Neural cell (in vitro differentiated cells): ENCODE data around the gene MAP7D1. TPM values are rescaled to one million over a fixed set of nuclear protein-coding genes. Genes with fewer than 3 reads are reported as not detected.
A peak's percentile ranks its signal among the peaks of the same experiment; 100 is the strongest.
"Not testable (repeated sequence)": the region's sequence is repeated elsewhere in the genome, so short reads cannot be mapped to it uniquely, and the experiment has no call there.

Experiments
- H2AFZ ChIP-seq: fragments of 200-600, 300-800 bp; sonication (generic), shearing (Covaris generic); 2 replicates; pipeline ENCODE4 v1.6.0; 2014; ENCODE audit warnings: low read depth, mild to moderate bottlenecking, antibody characterized with exemption, low read length, moderate library complexity
- H3F3A ChIP-seq: fragments of 200-600 bp; shearing (Covaris generic); 2 replicates; pipeline ENCODE4 v1.6.1; 2016; ENCODE audit warnings: mild to moderate bottlenecking, moderate library complexity, mixed read lengths, antibody characterized with exemption, low read length; ENCODE audit not compliant: insufficient read depth, poor library complexity, severe bottlenecking
- H3K27ac ChIP-seq: fragments of 200-600, 300-800 bp; sonication (generic), shearing (Covaris generic); 2 replicates; pipeline ENCODE4 v1.5.1; 2014; ENCODE audit warnings: mild to moderate bottlenecking, low read length, moderate library complexity
- H3K27me3 ChIP-seq: fragments of 300-800, 200-600 bp; sonication (generic), shearing (Covaris generic); 2 replicates; pipeline ENCODE4 v1.6.0; 2014; ENCODE audit warnings: mild to moderate bottlenecking, low read depth, low read length, moderate library complexity; ENCODE audit not compliant: insufficient read depth
- H3K36me3 ChIP-seq: fragments of 300-800, 200-600 bp; sonication (generic), shearing (Covaris generic); 2 replicates; pipeline ENCODE4 v1.5.1; 2014; ENCODE audit warnings: mild to moderate bottlenecking, antibody characterized with exemption, low read length, moderate library complexity; ENCODE audit not compliant: insufficient read depth
- H3K4me2 ChIP-seq: fragments of 300-800, 200-600 bp; sonication (generic), shearing (Covaris generic); 2 replicates; pipeline ENCODE4 v1.6.0; 2014; ENCODE audit warnings: mild to moderate bottlenecking, low read length
- H3K4me3 ChIP-seq: fragments of 300-800, 200-600 bp; sonication (generic), shearing (Covaris generic); 2 replicates; pipeline ENCODE4 v1.5.1; 2014; ENCODE audit warnings: mild to moderate bottlenecking, low read length, moderate library complexity
- H3K79me2 ChIP-seq: fragments of 200-600 bp; shearing (Covaris generic); replicated peaks from 2 replicates; pipeline ENCODE4 v1.6.0; 2014; ENCODE audit warnings: mild to moderate bottlenecking, low read length, moderate library complexity; ENCODE audit not compliant: insufficient read depth
- H3K9ac ChIP-seq: fragments of 300-800, 200-600 bp; sonication (generic), shearing (Covaris generic); 2 replicates; pipeline ENCODE4 v1.6.1; 2016; ENCODE audit warnings: mild to moderate bottlenecking, low read length, mixed read lengths
- H3K9me2 ChIP-seq: fragments of 200-600 bp; shearing (Covaris generic); 2 replicates; pipeline ENCODE4 v1.6.1; 2016; ENCODE audit warnings: mild to moderate bottlenecking, low read length, mixed read lengths; ENCODE audit not compliant: insufficient read depth
- H3K9me3 ChIP-seq: fragments of 200-600, 300-800 bp; sonication (generic), shearing (Covaris generic); 2 replicates; pipeline ENCODE4 v1.6.1; 2016; ENCODE audit warnings: mild to moderate bottlenecking, mixed run types, low read length, moderate library complexity, mixed read lengths
- H4K20me1 ChIP-seq: fragments of 200-600 bp; shearing (Covaris generic); 2 replicates; pipeline ENCODE4 v1.6.1; 2016; ENCODE audit warnings: mild to moderate bottlenecking, mixed run types; ENCODE audit not compliant: insufficient read depth
- EP300 ChIP-seq: fragments of 450-650 bp; conservative IDR thresholded peaks from 2 replicates; pipeline ENCODE4 v1.6.1; 2014; ENCODE audit warnings: antibody characterized with exemption, mild to moderate bottlenecking, moderate library complexity; ENCODE audit not compliant: poor library complexity, severe bottlenecking
- EZH2 ChIP-seq: fragments of 200-600, 300-800 bp; shearing (Covaris generic), sonication (generic); IDR thresholded peaks from 2 replicates; pipeline ENCODE4 v1.6.1; 2014; ENCODE audit warnings: antibody characterized with exemption, low read length, borderline replicate concordance, mild to moderate bottlenecking; ENCODE audit not compliant: insufficient read depth, poor library complexity, severe bottlenecking
- MXI1 ChIP-seq: fragments of 450-650 bp; conservative IDR thresholded peaks from 2 replicates; pipeline ENCODE4 v1.6.1; 2014; ENCODE audit warnings: antibody characterized with exemption, mild to moderate bottlenecking; ENCODE audit not compliant: poor library complexity, severe bottlenecking
- SMC3 ChIP-seq: fragments of 450-650 bp; conservative IDR thresholded peaks from 2 replicates; pipeline ENCODE4 v1.6.1; 2014; ENCODE audit warnings: antibody characterized with exemption, mild to moderate bottlenecking, moderate library complexity; ENCODE audit not compliant: poor library complexity
- TAF1 ChIP-seq: IDR thresholded peaks from 2 replicates; pipeline ENCODE4 v1.6.1; 2012; ENCODE audit warnings: low read depth
- polyA plus RNA-seq: library from polyadenylated mRNA; depleted of rRNA; stranded (reverse); fragments of >200 nt; gene quantifications from 2 replicates; pipeline ENCODE4 v1.2.3, GENCODE V29; 2014
- small RNA-seq, 3 experiments: library from RNA; depleted of rRNA; stranded (forward); fragments of <200 nt; gene quantifications; one replicate each; pipeline ENCODE3, GENCODE V24; 2012
- TF ChIP-seq, protein P1 (sequence below): fragments of 450-650 bp; IDR thresholded peaks from 2 replicates; pipeline ENCODE4 v1.5.1; 2014; ENCODE audit warnings: antibody characterized with exemption, mild to moderate bottlenecking, moderate library complexity; ENCODE audit not compliant: poor library complexity, severe bottlenecking

The MAP7D1 gene
- polyA plus RNA-seq, 1 donor from 2014 or later = 142 TPM

DNA sequence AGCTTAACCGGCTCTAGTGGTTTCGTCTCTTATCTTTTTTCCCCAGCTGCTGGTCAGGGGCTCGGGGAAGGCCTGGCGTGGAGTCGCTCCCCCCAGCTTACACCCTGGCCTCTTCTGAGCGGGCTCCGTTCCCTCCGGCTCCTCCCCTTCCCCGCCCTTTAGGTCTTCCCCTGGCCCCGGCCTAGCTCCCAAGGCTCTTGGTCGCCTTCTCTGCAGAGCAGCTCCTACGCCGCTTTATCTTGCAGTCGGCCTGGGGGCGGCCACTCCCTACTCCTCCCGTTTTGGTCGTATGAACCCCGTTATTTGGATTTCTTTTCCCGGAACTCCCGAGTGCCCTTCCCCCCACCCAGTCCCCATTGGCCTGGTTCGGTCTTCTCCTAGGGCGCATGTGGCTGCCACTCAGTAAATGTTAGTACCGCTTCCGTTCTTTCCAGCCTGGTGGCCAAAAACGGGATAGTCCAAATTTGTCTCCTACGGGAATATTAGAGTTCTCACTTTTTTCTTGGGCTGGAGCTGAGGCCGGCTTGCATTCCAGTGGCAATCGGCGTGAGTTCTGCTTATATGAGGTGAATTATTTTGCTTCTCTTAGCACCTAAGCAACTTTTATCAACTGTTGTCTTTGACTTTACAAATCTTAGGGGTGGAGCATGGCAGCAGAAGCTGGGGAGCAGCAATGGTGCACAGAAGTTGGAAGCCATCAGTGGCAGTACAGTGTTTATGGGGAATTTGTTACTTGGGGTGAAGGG is 68.8 kb downstream of the MAP7D1 start:
- Histone ChIP-seq H3K4me3 (peak overlapping the region; percentile 79), H4K20me1 (peaks cover 9% of the 10 kb centered on the region), H3K9me3 (no peaks in the 10 kb centered on the region), H3K9me2 (no peaks in the 10 kb centered on the region), H2AFZ (peak overlapping the region; percentile 57), H3K36me3 (no peaks in the 10 kb centered on the region), H3K4me2 (peak overlapping the region; percentile 95), H3F3A (peaks cover 5% of the 10 kb centered on the region), H3K27me3 (no peaks in the 10 kb centered on the region), H3K9ac (peak overlapping the region; percentile 87), H3K27ac (peak overlapping the region; percentile 89), H3K79me2 (peaks cover 36% of the 10 kb centered on the region)
- TF ChIP-seq, protein P1, sequence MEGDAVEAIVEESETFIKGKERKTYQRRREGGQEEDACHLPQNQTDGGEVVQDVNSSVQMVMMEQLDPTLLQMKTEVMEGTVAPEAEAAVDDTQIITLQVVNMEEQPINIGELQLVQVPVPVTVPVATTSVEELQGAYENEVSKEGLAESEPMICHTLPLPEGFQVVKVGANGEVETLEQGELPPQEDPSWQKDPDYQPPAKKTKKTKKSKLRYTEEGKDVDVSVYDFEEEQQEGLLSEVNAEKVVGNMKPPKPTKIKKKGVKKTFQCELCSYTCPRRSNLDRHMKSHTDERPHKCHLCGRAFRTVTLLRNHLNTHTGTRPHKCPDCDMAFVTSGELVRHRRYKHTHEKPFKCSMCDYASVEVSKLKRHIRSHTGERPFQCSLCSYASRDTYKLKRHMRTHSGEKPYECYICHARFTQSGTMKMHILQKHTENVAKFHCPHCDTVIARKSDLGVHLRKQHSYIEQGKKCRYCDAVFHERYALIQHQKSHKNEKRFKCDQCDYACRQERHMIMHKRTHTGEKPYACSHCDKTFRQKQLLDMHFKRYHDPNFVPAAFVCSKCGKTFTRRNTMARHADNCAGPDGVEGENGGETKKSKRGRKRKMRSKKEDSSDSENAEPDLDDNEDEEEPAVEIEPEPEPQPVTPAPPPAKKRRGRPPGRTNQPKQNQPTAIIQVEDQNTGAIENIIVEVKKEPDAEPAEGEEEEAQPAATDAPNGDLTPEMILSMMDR = peak; percentile 44
- TF ChIP-seq TAF1 (no peak), MXI1 (peak; percentile 77), EZH2 (no peak)

DNA sequence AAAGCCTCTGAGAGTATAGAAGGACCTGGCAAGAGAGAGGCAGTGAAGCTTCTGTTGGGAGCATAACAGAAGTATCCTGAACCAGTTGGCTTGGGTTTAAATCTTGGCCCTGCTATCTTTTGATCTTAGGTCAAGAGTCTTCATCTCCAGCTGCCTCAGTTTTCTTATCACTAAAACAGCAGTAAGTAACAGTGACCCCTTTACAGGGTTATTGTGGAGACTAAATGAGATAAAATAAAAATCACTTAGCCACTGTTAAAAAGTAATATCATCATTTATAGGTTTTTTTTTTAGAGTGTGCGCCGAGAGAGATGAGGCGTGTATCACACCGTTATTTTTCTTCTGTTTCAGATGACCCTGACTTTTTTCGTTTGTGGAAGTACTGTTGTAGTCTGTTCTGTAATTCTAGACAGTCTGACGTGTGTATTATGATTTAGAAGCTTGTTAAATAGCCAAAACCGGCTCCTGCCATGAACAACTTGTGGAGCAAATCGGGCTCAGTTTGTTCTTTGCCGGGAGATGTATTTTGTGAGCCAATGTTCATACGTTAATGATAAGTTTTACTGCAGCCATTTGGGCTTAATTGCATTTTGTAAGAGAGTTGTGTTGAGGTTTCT is 69.4 kb downstream of the MAP7D1 start:
- peak overlapping the region; percentile 89 for H3K27ac ChIP-seq
- H3K9me2 ChIP-seq = no peaks in the 10 kb centered on the region
- no peaks in the 10 kb centered on the region for H3K27me3 ChIP-seq
- peak overlapping the region; percentile 95 for H3K4me2 ChIP-seq
- H3K9ac ChIP-seq = peak overlapping the region; percentile 87
- H3K4me3 ChIP-seq = peak overlapping the region; percentile 79
- H4K20me1 ChIP-seq = peaks cover 9% of the 10 kb centered on the region
- H3K79me2 ChIP-seq = peaks cover 38% of the 10 kb centered on the region
- TF ChIP-seq EP300 = no peak
- TF ChIP-seq SMC3 = no peak
- no peak for TF ChIP-seq EZH2
- TF ChIP-seq TAF1 = no peak
- no peak overlapping the region for H2AFZ ChIP-seq
- no peaks in the 10 kb centered on the region for H3K9me3 ChIP-seq
- H3K36me3 ChIP-seq = no peaks in the 10 kb centered on the region
- H3F3A ChIP-seq = peaks cover 5% of the 10 kb centered on the region

DNA sequence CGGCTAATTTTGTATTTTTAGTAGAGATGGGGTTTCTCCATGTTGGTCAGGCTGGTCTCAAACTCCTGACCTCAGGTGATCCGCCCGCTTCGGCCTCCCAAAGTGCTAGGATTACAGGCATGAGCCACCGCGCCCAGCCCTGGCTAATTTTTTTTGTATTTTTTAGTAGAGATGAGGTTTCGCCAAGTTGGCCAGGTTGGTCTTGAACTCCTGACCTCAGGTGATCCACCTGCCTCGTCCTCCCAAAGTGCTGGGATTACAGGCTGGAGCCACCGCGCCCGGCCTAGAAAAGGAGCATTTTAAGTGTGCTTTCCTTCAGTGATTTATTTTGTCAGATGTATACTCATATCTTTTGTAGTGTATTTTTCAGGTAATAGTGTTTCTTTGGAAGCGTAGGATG is 74.3 kb downstream of the MAP7D1 start:
- not testable (repeated sequence) for H4K20me1 ChIP-seq, H3K36me3 ChIP-seq

More for the DNA sequence above, 74.3 kb downstream of the MAP7D1 start:
- peaks cover 79% of the 10 kb centered on the region for H3K79me2 ChIP-seq
- not testable (repeated sequence) for H3K27ac ChIP-seq, H3K4me3 ChIP-seq, H3K4me2 ChIP-seq, H3K9ac ChIP-seq, H3K9me3 ChIP-seq, H3K9me2 ChIP-seq, H2AFZ ChIP-seq, H3K27me3 ChIP-seq, H3F3A ChIP-seq

Small RNA genes within 50 kb of the gene (small RNA-seq; reads per million reads assigned to genes)
- 0 reads per million in 3 experiments for gene RN7SL131P

Other genes starting within 250 kb of the MAP7D1 start
- gene AGO3, start 225.1 kb upstream of the MAP7D1 start, polyA plus RNA-seq = 9.4 and 10.2 TPM in 2 replicates
- 32.1 and 34.7 TPM in 2 replicates for gene TEKT2, start 72.1 kb upstream of the MAP7D1 start, polyA plus RNA-seq
- 66.7 and 71.5 TPM in 2 replicates for gene ADPRS, start 67.3 kb upstream of the MAP7D1 start, polyA plus RNA-seq
- gene COL8A2, start 30.9 kb upstream of the MAP7D1 start, polyA plus RNA-seq = 0.98 TPM in 1 of 2 replicates, not detected in the other
- 236 and 278 TPM in 2 replicates for gene TRAPPC3, start 6.7 kb upstream of the MAP7D1 start, polyA plus RNA-seq
- gene THRAP3, start 68.3 kb downstream of the MAP7D1 start, polyA plus RNA-seq = 54.4 and 55.8 TPM in 2 replicates
- 2.6 and 2.8 TPM in 2 replicates for gene SH3D21, start 150.2 kb downstream of the MAP7D1 start, polyA plus RNA-seq
- 0.25 and 2.1 TPM in 2 replicates for gene EVA1B, start 167.5 kb downstream of the MAP7D1 start, polyA plus RNA-seq
- gene STK40, start 229.8 kb downstream of the MAP7D1 start, polyA plus RNA-seq = 8.4 and 10.5 TPM in 2 replicates
- 1.3 and 3.2 TPM in 2 replicates for gene LSM10, start 241.7 kb downstream of the MAP7D1 start, polyA plus RNA-seq